ENCODE data around the gene SDK2. TPM values are rescaled to one million over a fixed set of nuclear protein-coding genes. Genes with fewer than 3 reads are reported as not detected.

Gene SDK2
- total and polyA plus RNA-seq, 2 of the 8 experiments (the other 6 are each of a cell fraction or from before 2014, with no cell fraction given), result 3.9 to 4.1 TPM

GRCh38 chr17:73336408-73337329 lies 307.6 kb downstream of the SDK2 start (continued):
- TF ChIP-seq SIN3A (conservative IDR thresholded peaks at IDR 0.05 in 1 of 2, IDR thresholded peaks at IDR 0.05 in 1 of 2; ENCODE audit: low read depth in 1 of 2, low read length in 2 of 2) (no peak), JUN (IDR thresholded peaks at IDR 0.05; ENCODE audit: low read depth, low read length) (no peak), ZNF274 (IDR thresholded peaks at IDR 0.05; ENCODE audit: borderline replicate concordance, extremely low read depth, low read length) (no peak), SP4 (IDR thresholded peaks at IDR 0.05; ENCODE audit: low read length) (no peak), MAFK (IDR thresholded peaks at IDR 0.05; ENCODE audit: low read depth, low read length) (no peak), KDM5A (IDR thresholded peaks at IDR 0.05; ENCODE audit: low read length) (no peak), CBX8 (IDR thresholded peaks at IDR 0.05; ENCODE audit: borderline replicate concordance, low read depth, low read length) (no peak), SRF (IDR thresholded peaks at IDR 0.05; ENCODE audit: low read depth, low read length) (no peak)
